GM19395 (cell line): ENCODE measurements around the gene YIPF1.
A peak's percentile ranks its signal among the peaks of the same experiment; 100 is the strongest.

Source experiments
- ATAC-seq: cut with Tn5 transposase; IDR thresholded peaks from one replicate; pipeline ENCODE4 v1.9.1; 2021; ENCODE audit warnings: mild to moderate bottlenecking, moderate library complexity; ENCODE audit not compliant: unreplicated experiment

The YIPF1 gene

GRCh38 chr1:53889304-53890298, at the start of gene YIPF1:
Gene YIPF1 (minus strand): TSS chr1:53889797. CDS start chr1:53888937, 860 bp downstream.
- ATAC-seq, result peak; percentile 84

DNA sequence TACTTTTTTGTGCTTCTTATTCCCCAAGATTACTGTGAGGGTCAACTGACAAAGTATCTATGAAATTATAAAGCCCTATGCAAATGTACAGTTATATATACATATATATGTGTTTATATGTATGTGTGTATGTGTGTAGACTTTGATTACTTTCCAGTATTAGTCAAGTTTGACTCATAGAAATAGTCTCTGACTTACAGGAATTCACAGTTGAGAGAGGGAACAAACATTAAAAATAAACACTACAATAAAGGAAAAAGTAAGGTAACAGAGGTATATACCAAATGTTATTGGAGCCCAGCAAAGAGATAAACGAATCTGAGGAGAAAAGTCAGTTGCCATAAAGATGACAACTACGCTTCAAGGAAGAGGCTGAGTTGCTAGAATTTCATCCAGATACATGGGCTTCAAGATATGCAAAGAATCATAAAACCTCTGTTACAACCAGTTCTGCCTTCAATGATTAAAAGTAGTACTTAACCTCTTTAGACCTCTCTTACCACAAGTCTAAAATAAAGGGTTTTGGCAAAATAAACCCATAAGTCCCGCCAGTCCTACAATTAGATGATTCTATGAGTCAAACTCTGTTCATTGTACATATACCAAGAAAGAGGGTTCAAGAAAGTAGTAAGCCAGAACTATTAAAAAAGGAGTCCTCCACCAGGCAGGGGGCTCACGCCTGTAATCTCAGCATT, 48.7 kb upstream of the YIPF1 start:
- ATAC-seq, result no peak

DNA sequence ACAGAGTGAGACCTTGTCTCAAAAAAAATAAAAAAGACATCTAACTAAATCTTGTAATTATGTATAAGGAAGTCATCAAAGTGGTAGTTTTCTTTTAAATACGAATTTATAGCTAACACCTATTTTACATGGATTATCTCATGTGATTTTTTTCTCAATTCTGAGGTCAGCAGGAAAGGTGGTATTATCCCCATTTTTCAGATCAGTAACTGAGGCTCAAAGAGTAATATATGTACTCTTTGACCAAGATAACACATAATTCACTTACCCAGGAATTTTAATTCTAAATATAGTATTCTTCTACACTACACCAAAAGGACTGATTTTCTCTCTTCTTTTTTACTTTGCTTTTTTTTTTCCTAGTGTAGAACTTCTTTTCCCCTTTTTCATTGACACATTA, 46.8 kb upstream of the YIPF1 start:
- ATAC-seq, result no peak

DNA sequence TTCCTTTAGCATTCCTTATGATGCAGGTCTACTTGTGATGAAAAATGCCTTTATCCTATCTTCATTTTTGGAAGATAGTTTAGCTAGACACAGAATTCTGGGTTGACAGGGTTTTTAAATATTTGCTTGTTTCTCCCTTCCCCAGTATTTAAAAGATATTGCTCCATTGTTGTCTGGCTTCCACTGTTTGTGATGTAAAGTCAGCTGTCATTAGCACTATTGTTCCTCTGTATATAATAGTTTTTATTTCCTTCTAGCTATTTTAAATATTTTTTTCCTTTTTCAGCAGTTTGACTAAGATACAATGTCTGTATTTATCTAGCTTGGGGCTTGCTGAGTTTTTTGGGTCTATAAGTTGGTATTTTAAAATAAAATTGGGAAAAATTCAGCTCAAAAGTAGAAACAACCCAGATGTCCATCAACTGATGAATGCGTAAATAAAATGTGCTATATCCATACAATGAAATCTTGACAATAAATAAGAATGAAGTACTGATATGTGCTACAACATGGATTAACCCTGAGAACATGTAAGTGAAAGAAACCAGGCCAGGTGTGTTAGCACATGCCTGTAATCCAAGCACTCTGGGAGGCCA, 44.7 kb upstream of the YIPF1 start:
- ATAC-seq, result no peak

DNA sequence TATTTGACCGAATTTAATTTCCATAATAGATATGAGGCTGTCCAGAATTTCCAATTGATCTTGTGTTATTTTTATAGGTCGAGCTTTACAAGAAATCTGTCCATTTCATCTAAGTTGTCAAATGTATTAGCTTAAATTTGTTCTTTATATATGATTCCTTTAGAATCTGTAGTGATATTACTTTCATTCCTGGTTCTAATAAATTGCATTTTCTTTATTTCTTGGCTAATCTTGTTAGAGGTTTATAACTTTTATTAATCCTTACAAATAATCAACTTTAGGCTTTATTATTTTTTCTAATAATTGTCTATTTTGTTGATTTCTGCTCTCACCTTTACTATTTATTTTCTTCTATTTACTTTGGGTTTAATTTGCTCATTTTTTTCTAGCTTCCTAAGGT, 41.9 kb upstream of the YIPF1 start:
- ATAC-seq, result no peak

DNA sequence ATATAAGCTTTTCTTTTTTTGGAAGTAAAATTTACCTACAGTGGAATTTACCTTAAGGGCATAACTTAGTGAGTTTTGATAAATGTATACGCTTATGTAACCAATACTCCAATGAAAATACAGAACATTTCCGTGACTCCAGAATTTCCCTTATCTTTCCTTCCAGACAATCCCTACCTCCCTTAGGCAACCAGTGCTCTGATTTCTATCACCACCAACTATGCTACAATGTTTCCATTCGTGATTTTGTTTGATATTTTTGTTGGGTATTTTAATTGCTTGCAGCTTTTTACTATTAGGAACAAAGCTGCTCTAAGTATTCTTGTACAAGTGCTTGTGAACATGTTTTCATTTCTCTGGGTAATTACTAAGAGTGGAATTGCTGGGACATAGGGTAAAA, 41.3 kb upstream of the YIPF1 start:
- no peak for ATAC-seq

- ATAC-seq, result no peak
Observed at GRCh38 chr1:53929246-53929960, 39.8 kb upstream of the YIPF1 start.

DNA sequence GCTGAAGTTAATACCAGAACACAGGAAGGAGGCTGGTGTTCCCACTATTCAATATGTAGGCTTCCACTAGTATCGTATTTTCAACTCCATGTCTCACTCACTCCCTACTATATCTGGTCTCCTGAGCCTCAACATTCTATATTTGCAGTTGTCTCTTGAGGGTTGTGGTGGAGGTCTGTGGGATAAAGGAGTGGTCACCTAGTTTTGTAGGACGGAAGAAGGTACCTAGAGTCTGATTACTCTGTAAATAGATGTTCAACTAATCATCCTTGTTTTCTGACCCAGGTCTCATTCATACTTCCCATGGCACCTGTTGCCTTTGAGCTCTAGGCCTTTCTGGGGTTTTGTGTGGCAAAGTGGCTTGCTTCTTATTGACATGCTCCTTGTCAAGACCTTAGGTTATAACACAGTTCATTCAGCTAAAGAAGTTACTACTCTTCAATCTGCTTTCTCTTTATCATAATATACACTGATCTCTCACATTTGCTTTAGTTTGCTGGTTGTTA, 37.8 kb upstream of the YIPF1 start:
- no peak for ATAC-seq

DNA sequence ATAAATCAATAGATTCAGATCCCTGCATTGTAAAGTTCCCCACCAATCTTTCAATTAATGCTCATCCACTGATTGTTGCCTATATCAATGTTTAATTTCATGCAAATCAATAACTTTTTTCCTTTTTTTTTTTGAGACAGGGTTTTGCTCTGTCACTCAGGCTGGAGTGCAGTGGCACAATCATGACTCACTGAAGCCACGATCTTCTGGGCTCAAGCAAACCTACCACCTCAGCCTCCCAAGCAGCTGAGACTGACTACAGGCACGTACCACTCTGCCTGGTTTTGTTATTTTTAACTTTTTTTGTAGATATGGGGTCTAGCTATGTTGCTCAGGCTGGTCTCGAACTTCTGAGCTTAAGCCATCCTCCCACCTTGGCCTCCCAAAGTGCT, 30.1 kb upstream of the YIPF1 start:
- ATAC-seq, result no peak

DNA sequence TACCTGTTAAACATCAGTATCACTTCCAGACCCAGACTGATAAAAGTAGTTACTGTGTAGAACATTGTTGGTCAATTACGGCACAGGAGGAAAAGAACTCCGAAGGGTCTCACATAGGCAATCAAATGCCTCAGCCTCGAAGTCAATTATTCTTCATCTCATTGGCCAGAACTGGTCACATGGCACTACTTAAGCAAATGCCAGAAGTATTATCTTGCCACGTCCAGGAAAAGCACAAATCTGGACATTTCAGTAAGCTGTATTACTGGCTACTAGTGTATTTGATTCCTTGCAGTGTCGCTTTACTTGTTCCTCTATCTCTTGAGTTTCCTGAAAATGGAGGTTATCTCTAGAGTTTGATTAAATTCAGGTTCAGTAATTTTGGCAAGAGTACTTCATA, 28.7 kb upstream of the YIPF1 start:
- ATAC-seq, result no peak

DNA sequence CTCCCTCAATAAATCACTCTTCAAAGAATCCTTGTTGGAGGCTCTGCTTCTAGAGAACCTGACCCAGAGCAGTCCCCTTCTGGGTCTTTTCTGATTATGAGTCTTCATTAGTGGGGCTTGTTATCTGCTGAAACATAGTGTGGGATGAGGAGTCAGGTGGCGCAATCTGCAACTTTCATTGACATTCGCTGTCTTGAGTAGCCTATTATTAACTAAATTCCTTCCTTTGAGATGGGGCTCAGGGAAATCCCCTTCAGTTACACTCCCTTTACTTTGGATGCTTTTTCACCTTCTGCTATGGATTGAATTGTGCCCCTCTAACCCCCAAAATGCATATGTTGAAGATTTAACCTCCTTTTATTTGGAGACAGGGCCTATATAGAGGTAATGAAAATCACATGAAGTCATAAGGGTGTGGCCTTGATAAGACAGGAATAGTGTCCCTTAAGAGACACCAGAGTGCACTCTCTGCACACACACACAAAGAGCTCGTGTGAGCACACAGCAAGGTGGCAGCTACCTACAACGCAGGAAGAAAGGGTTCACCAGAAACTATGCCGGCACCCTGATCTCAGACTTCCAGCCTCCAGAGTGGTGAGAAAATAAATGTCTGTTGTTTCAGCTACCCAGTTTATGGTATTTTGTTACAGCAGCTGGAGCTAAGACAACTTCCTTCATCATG, 23.9 kb upstream of the YIPF1 start:
- ATAC-seq, result no peak

GRCh38 chr1:53911442-53911841, 21.8 kb upstream of the YIPF1 start:
- ATAC-seq, result no peak

GRCh38 chr1:53909946-53910345, 20.3 kb upstream of the YIPF1 start:
- no peak for ATAC-seq

DNA sequence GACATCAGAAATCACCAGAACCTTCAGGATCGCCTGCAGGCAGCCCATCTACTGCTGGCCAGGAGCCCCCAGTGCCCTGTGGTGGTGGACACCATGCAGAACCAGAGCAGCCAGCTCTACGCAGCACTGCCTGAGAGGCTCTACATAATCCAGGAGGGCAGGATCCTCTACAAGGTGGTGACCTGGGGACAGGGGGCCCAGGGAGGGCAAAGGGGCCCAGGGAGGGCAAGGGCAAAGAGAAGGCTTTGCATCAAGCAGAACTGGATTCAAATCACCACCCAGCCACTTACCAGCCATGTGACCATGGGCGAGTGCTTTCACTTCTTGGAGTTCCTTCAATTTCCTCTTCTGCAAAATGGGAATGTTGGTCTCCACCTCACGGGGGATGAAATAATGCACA, 16.5 kb upstream of the YIPF1 start:
- no peak for ATAC-seq

DNA sequence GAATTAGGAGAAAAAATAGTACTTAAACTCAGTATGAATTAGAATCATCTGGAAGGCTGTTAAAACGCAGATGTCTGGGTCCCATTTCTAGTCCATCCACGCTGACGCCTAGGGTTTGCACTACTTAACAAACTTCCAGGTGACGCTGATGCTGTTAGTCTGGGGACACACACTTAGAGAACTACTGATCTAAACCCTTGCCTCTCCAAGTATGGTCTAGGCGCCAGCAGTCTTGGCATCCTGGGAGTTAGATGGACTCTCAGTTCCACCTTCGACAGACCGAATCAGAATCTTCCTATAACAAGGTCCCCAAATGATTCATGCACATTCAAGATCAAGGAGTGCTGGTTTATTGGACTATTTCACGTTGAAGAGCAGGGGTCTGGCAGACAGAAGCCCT, 15.9 kb upstream of the YIPF1 start:
- no peak for ATAC-seq

- no peak for ATAC-seq
Observed at GRCh38 chr1:53902235-53903138, 12.9 kb upstream of the YIPF1 start.

DNA sequence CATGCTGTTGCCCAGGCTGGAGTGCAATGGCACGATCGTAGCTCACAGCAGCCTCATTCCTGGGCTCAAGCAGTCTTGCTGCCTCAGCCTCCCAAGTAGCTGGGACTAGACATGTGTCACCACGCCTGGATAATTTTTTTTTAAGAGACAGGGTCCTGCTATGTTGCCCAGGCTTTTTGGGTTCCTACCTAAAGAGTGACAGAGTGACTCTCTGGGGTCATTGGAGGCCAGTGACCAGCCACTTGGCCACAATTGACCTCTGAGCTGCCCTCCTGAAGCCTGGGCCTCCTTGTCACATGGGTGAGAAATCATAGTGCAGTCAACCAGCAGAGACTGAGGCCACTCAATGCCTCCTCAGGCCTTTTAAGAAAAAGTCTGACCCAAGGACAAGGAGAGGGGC, 10.1 kb upstream of the YIPF1 start:
- ATAC-seq, result no peak

- no peak for ATAC-seq
Observed at GRCh38 chr1:53899206-53899628, 9.6 kb upstream of the YIPF1 start.

DNA sequence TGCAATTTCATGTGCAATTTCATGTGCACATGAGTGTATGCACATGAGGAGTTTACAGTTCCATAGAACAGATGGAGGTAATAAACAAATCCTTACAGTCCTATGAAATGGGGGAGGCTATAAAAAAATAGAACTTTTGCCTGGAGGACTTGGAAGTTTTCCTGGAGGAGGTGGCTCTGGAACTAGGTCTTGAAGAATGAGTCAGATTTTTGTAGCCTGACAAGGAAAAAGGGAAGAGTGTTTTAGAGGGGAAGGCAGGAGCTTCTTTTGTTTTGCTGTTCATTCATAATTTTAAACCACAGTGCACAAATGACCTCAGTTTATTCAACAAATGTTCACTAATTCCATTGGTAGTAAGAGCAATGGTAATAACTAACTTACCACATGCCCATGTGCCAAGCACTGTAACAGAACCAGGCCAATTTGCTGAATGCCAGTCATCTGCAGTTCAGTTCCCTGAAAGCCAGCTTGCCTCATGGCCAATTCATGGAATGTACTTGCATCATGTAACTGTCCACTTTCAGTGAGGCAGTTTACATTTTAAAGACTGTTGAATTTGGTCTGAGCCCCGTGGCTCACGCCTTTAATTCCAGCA, 7.1 kb upstream of the YIPF1 start:
- no peak for ATAC-seq
